Hindlimb muscle (tissue), 1 donor: Measurements from ENCODE around the gene BCOR. TPM values are rescaled to one million over a fixed set of nuclear protein-coding genes. Genes with fewer than 3 reads are reported as not detected.

ENCODE experiments used
- DNase-seq: peaks from one replicate; pipeline ENCODE4 v3.0.0-alpha.2; 2013
- polyA plus RNA-seq: library from polyadenylated mRNA; unstranded; fragments of 120-200 nt; gene quantifications from one replicate; pipeline ENCODE4 v1.2.1, GENCODE V29; 2013; ENCODE audit not compliant: insufficient read length

The BCOR gene
- polyA plus RNA-seq, 1 donor, result 30.9 TPM

DNA sequence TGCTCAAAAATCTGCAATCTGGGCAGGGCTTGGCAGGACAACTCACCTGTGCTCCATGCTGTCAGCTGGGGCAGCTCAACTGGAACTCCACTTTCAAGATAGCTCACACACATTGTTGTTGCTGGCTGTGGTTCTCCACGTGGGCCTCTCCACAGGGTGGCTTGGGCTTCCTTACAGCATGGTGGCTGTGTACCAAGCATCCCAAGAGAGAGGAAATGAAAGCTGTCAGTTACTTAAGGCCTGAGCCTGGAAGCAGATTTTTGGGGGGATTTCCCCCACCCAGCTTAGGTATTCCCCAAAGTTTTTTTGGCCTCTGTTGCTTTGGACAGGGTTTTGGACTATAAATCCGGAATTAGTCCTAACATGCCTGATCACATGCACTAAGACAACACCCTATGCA is 81.0 kb downstream of the BCOR start:
- DNase-seq, result no peak

DNA sequence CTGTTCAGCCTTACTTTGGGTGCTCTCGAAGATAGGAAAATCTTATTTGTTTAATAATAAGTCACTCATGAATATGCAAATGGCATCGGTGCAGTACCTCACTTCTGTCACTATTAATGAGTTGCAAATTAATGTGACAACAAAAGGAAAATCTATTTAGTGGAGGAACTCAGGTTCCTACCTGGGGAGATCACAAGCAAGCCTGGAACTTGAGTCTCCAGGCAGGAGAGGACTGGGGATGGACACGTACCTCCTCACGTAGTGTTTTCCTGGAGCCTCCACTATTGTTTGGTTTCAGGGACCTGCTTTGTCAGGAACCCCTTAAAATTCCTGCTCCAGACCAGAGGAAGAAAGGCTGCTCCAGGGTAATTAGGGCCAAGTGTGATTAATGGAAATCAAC is 82.1 kb downstream of the BCOR start:
- no peak for DNase-seq

DNA sequence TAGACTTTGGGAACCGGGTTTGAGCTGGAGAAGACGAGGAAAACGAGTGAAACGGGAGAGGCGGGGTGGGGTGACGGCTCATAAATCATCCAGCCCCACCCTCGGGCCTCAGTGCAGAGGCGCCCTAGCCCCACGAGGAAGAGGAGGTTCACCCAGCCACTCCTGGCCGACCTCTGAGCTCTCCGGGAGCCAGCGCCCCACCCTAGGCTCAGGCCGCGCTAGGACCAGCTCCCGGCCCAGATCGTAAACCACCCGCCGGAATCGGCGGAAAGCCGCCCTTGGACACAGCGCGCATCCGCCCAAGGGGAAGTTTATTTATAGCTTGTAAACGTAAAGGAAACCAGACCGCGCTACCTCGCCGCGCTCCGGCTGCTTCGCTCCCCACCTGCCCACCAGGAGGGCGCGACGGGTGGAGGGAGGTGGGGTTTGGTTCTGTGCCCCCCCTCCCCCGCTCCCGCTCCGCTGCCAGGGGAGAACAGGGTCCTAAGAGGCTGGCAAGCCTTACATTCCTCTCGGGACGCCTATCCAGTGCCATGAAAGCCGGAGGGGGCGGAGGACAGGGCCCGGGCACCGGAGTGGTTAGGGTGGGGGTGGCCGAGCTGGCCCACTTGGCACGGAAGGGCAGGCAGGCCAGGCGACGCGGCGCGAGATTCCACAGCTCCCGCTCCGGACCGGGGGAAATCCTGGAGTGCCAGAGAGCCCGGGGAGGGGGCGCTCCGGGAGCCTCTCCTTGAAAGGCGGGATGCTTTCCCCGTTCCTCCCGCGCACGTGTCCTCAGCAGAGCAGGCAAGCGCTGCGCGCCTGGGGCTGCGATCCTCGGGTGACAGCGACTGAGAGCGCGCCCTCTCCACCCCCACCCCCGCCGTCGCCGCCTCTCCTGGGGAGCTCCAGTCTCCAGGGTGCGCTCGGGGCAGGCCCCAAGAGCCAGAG is 84.2 kb downstream of the BCOR start:
- peak; percentile 71 for DNase-seq

DNA sequence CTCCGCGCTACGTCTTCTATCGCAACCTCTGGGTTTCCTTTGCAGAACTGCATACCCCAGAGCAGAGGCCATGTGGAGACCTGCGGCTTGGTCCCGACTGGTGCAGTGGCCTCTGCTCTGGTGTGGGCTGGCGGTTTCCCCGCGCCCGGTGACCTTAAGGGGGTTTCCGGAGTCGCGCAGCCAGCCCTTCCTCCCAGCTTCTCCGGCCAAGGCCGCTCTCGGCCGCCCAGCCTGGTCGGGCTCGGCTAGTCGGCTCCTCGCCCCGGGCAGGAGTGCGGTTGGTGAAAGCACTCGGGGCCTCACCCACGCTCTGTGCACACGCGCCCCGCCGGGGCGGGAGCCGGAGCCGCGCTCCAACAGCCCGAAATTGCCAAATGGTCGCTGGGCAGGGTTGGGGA is 84.9 kb downstream of the BCOR start:
- peak; percentile 49 for DNase-seq

DNA sequence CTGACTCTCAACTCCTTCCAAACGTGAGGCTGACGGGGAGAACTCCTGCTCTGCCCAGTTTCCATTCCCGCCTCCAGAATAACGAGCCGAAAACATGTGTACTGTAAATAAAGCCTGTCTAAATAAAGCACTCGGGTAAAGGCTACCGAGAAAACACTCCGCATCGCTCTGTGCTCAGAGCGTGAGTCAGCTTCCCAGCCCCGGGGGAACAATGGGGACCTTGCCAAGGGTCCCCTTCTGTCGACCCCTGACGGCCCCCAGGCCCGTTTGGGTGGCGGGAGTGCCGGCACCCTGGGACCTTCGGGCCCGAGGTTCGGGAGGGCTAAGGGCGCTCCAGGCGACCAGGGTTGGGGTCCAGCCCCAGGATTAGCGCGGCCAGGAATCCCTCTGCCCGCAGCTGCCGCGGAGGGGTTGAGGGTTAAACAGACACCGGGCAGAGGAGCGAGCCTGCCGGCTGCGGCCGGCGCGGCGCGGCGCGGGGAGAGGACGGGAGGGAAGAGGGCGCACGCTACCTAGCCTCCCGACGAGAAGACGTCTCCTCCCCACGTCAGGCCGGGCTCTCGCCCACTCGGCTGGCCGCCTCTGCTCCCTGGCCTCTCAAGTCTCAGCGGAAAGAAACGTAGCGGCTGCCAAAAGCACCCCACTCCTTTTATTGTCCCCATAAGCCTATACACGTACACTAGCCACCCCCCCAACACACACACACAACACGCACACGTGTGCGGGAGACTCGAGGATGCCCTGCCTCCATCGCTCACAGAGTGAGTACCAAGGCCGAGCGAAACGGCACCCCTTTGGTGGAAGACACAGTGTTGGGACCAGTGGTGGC is 85.5 kb downstream of the BCOR start:
- DNase-seq, result peak; percentile 59

DNA sequence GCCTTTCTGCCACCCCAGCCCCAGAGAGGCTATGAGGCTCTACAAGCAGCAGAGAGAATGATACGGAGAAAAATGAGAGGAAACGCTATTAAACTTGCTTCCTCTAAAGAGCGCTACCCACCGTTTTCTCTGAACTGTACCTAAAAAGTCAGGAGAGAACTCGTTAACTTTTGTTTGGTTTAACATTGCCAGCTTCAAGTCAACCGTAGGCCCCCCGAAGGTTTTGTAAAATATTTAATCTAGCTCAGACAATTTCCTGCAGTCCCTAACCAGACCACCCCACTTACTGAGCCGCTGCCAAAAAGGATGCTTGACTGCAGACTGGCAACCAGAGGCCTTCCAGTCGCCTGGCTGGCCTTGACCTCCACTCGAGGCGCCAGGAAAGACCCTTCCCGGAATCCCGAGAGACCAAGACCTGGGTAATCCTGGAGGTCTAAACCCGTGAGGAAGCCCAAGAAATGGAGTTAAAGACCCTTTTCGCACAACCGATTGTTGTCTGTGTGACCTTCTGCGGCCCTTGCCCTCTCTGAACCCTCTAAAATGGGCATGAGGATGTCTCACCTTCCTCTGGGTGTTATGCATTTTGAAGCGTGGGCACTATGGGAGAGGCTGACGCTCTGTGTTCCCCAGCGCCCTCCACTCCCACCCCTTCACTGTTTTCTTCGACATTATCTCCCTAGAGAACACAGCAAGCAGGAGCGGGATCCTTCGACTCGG is 86.3 kb downstream of the BCOR start:
- no peak for DNase-seq

DNA sequence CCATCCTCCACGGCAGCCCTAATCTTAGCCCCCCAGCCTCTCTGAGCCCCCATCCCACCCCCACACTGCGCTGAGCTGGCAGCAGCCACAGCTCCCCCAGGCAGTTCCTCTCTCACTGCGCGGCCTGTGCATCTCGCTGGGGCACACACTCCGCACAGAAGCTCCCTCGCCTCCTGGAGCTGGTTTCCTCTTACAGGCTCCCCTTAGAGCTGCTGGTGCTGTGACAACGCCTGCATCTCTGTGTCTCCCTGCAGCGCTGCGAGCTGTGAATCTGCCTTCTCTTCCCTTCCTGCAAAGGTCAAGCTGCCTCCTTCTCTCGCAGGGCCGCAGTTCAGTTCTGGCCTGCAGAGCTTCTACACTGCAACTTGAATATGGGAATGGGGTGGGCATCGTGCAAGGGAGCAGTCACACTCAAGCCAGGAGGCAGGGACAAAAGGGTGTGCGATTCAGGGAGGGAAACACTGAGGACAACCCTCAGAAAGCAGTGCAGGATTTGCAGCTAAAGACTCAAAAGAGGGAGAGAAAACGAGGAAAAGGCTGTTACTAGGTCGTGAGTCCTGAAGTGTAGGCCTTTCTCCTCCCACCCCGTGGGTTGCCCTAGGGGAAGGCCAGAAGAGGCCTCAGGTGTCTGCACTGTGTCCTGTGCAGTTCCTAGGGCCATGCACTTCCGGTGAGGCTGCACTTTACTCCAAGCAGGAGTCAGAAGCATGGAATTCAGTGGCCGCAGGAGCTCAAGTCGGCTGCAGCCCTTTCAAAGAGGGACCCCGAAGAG is 87.0 kb downstream of the BCOR start:
- DNase-seq, result no peak

DNA sequence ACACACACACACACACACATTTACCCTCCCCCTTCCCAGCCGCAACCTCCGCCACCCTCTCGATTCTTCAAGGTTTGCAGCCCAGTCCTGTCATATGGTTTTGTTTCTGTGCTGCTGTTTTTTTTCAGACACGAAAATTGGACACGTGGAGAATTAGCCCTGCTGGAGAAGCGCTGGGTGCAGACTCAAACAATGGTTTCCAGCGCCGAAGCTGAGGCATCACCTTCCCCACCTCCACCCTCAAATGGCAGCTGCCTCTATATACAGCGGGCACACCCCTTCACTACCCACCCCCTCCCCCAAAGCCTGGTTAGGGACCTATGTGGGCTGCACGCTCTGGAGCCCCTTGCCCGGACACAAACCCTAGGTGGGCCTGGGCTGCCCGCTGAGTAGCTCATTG is 87.9 kb downstream of the BCOR start:
- no peak for DNase-seq

DNA sequence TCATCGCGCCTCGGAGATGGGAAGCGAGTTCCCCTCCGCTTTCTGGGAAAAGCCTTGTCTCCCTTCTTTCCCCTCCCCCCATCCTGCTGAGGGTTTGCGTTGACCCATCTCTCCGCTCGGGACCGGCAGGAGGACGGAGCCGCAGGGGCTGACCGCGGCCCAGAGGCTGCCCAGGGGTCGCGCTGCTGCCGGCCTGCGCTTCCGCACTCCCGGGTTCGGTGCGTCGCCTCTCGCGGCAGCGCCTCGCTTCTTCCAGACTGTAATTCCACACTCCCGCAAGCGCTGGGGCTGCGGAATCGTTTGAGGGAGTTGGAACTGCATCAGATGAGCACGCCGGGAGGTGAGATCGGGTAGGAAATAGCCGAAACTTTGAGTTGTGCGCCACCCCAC is 88.3 kb downstream of the BCOR start:
- DNase-seq, result peak; percentile 52

DNA sequence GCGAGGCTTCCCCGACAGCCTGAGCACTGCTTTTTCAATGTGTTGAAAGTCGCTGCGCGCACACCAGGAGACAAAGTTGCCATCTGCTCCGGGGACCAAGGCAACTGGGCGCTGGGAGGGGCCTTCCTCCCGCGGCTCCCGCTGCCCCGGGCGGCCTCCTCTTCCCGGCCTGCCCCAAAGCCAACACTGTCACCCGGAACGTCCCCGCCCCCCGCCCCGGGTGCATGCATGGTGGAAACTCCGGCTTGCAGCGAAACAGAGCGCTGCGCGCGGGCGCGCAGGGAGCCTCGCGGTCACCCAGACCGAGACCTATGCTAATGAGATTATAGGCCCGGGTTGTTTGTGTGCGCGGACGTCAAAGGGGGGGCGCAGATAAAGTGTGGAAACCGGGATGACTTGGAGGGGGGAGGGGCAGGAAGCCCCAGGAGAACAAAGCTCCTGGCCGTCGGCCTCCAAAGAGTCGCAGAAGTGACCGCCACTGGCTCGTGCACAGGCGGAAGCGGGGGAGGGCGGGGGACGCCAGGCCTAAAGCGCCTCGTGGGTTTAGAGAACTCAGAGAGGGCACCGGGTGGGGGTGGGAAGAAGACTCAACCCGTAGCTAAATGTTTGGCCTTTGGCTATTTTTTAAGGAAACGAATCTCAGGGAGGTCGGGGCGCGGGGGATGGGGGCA is 88.8 kb downstream of the BCOR start:
- no peak for DNase-seq

DNA sequence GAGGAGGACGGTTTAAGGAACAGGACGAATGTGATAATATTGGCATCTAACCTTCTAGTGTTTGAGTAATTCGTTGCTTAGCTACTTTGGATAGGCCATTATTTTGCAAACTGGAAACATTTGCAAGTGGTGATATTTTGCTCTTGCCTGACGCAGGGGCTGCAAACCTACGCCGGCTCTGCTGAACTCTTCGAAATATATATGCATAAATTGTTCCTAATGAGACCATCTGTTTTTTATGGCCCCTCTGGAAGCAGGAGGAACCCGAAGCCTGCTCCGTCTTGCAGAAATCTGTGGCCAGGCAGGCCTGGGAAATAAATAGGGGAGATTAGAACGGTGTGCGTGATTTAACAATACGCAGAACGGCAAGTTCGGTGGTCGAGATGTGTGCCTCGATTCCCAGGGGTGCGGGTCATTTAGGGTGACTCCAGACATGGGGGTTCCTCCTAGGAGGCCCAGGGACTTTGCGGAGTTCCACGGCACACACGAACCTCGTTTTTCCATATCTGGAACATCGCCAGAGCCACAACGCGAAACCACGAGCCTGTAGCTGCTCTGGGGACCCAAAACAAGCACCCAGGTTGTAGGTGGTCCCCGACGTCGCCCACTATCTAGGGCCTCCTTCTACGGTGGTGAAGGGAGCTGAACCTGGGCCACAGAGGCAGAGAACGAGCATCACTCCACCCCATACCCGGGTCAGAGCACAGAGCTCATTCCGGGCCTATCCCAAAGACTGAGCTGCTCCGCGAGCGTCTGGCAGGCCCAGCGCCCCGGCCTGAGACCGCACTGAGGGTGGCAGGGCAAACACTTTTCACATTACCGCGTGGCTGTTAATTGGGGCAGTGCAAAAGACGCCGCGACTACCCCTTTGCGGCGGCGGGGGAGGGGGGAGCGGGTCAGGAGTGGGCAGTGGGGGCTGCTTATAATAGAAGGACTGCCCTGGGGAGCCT is 89.7 kb downstream of the BCOR start:
- peak; percentile 57 for DNase-seq

DNA sequence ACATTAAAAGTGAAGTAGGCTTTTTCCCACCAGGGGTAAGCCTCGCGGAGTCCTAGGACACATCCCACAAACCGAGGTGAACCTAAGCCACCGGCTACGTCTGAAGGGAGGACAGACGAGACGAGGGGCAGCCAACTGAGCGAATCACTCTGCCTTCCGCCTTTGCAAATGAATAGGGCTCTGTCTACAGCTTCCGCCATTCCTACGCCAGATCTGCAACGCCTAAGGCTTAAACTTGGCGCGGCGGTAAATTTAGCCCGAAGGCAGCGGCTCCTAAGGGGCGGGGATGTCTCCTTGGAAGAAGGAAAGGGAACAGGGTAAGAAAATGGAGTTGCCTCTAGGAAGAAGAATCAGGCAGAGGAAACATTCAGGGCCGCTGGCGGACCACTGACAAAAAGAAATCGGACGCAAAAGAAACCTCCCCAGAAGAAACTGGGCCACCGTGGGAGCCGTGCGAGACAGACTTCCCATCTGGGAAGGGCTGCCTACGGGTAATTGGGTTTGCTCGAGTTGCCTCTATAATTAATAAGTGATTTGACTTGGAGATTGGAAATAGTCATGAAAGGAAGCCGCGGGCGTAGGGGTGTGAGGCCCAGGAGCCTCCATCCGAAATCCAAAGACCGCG is 90.5 kb downstream of the BCOR start:
- DNase-seq, result no peak

DNA sequence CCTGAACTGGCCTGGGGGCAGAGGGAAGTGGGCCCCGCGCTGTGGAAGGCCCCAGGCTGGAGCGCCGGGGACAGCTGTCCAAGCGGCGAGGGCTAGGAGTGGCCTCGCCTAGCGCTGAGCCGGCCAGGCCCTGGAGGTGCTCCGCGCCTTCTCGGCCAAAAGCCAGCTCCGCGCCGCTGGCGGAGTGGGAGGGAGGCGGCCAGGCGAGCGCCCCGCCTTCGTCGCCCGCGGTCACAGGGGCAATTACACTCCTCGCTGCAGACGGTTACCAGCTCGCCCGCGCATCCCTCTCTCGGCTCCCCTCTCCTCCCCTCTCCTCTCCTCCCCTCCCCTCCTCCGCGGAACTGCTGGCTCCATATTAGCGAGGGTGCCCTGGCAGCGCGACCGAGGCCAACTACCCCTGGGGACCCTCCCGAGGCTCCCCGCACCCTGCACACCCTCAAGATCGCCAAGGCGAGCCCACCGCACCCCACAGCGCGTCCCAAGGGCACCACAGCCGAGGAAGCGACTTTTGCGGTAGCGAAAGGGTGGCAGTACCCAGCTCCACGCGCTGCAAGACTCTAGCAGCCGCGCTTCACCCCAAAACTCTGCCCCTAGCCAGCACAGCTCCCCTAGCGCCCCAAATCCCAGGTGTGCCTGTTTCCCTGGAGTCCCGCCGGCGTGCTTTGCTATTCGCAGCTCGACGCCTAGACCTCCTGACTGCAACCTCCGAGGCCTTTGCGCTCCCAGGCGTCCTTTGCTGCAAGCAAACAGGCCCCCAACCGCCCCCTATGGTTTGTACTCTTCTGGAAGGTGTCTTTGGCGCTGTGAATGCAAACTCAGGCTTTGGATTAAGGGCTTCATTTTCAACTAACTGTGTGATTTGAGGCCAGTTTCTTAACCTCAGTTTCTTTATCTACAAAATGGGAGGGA is 91.4 kb downstream of the BCOR start:
- peak; percentile 43 for DNase-seq

DNA sequence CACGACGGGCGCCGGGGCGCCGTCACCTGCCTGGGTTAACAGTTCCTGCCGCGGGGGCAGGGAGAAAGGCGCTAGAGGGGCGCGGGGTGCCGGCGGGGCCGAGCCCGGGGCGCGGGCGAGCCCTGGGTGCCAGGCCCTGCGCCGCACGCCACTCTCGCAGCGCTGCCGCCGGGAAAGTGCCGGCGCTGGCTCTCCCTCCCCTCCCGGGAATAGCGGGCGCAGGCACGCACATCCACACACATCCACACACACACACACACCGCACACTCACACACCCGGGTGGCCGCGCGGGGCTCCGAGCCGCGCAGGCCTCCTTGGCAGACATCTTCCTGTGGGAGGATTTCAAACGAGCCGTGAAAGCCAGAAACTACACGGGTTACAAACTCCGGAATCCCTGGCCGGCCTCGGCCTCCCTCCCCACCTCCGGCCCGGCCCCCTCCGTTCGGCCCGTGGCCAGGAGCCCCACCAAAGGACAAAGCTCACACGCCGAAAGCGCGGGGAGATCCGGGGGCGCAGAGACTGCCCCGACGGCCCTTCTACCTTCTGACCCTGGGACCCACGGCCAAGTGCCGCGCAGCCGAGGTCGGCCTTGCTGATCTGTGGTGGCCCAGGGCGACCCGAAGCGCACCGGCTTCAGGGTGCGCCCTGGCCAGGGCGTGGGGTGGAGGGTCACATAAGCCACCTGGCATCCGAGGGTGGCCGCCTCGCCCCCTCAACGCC is 92.3 kb downstream of the BCOR start:
- no peak for DNase-seq

DNA sequence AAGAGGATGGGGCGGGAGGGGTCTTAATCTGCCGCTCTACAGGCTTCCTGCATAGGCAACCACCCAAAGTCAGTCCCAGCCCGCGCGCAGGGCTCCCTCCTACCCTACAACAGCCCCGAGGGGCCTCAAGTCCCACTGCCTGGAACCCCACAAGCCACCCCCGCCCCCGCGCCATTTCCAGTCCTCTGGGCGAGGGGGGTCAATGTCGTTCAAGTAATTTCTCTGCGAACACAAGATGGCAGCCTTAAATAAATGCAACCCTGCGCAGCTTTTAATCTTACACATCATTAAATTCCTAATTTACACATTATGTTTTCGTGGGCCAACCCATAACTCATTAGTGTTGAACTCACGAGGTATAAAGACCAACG is 92.9 kb downstream of the BCOR start:
- no peak for DNase-seq

DNA sequence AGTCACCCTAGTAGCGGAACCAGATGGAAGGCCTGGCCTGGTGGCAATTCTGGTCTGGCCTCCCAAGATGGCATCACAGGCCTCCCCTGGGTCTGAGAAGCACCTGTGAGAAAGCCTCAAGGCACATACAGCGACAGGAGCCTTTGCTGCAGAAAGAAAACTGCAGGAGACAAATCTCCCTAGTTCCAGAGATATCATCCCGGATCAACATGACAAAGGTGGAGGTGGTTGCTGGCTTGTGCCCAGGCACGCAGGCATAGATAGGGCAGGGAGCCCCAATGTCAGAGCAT is 93.6 kb downstream of the BCOR start:
- no peak for DNase-seq

DNA sequence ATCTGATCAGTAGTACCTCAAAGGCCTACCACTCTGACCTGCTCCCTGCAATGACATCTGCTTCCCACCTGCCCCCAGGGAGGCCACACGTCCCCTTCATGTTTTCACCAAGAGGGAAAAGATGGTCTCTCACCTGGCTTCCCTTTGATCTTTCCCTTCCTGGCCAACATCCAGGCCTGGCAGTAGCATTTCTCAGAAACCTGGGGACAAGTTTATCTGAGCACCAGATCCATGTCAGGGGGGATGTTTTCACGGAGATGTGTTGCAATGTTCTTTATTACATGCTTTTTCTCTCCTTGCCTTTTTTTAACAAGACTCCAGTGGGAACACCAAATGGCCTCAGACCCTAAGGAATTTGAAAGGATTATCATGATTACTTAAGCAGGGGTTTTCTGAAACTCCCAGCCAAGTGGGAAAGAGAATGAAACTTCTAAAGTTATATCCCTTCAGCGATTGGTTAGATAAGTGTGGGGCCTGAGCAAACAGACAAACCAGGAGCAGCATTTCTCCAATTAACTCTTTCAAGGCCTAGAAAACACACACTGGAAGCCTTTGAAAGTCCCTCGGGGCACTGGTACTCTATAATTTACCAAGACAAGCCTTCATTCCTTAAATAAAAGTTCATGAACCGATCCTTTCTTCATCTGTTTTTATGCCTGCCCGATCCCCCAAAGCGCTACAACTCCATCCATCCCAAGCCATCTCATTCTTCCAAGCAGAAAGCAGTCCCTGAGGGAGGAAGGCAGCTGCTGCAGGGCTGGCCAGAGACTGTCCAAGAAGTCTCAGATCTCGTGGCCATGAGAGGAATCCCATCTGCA is 94.1 kb downstream of the BCOR start:
- no peak for DNase-seq

DNA sequence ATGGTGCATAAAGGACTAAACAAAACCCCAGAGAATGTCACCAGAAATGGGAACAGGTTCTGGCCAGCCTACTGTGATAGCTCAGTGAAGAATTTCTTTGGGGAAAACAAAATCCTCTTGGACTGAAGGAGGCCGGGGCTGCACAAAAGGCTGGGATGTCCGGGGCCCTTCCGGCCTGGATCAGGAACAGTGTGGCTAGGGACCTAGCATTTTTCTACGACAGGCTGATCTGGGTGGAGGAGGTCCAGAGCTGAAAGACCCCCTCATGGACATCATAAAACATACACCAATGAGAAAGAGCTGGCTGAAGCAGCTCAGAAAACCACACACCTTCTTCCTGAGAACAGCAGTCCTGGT is 94.7 kb downstream of the BCOR start:
- no peak for DNase-seq
